Right renal pelvis (tissue), 4 donors: ENCODE measurements around the gene NAAA. TPM values are rescaled to one million over a fixed set of nuclear protein-coding genes. Genes with fewer than 3 reads are reported as not detected.
A peak's percentile ranks its signal among the peaks of the same experiment; 100 is the strongest.
"Not testable (repeated sequence)": the region's sequence is repeated elsewhere in the genome, so short reads cannot be mapped to it uniquely, and the experiment has no call there.

ENCODE experiments used
- DNase-seq, 4 donors: peaks; one replicate each; pipeline ENCODE4 v3.0.0-alpha.2; 2013; ENCODE audit warnings: low read depth in 4 of 4, low spot score in 3 of 4, missing footprints in 1 of 4
- polyA plus RNA-seq, 4 donors: library from polyadenylated mRNA; unstranded; fragments of 120-200 nt; gene quantifications; one replicate each; pipeline ENCODE4 v1.2.1, GENCODE V29; 2013; ENCODE audit not compliant: insufficient read length in 4 of 4

The NAAA gene
- polyA plus RNA-seq = 10 to 100 TPM; 13.3 to 16.8 (median 14.9) TPM

- DNase-seq = peak in 2 of 4 donors; percentile 15 to 22
Measured at GRCh38 chr4:75940692-75941253, at the start of gene NAAA. Gene NAAA (minus strand): TSS chr4:75941013. CDS start chr4:75940949, 64 bp downstream.

- no peak for DNase-seq
Measured at GRCh38 chr4:75989846-75990528, 49.2 kb upstream of the NAAA start.

GRCh38 chr4:75985116-75985515 is 44.3 kb upstream of the NAAA start:
- DNase-seq = no peak

DNA sequence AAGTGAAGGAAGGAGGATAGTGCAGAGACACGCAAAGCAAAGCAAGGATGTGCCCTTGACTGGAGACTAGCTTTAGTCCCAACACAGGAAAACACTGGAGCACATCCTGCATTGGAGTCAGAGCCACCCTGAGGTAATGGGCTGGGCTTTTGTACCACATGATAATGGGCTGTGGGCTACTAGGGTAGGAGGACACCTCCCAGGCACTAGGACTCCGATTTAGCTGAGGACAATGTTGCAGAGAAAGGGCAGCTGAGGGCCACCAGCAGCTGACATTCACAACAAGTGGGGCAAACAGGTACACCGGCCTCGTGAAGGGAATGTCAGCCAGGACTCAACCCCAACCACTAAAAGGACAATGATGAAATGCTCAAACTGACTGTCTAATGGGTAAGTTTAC is 39.8 kb upstream of the NAAA start:
- DNase-seq = no peak

GRCh38 chr4:75976177-75976576 is 35.4 kb upstream of the NAAA start:
- no peak for DNase-seq

GRCh38 chr4:75973766-75974165 is 33.0 kb upstream of the NAAA start:
- DNase-seq = no peak

GRCh38 chr4:75968084-75968483 is 27.3 kb upstream of the NAAA start:
- DNase-seq = no peak

DNA sequence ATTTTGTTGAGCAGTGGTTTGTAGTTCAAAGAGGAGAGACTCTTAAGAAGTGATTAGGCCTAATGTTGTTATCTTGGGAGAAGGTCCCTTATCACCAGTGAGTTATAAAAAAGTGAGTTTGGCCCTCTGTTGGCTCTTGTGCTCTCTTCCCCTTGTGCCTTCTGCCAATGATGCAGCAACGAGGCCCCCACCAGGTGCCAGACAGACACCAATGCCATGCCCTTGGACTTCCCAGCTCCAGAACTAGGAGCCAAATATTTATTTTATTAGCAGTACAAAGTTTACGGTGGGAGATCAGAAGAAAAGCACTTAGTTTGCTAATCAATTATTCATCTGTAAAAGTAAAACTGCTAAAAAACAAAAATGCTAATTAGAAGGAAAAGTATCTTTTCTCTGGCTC is 22.7 kb upstream of the NAAA start:
- no peak for DNase-seq

GRCh38 chr4:75962072-75962471 is 21.3 kb upstream of the NAAA start:
- DNase-seq = not testable (repeated sequence)

DNA sequence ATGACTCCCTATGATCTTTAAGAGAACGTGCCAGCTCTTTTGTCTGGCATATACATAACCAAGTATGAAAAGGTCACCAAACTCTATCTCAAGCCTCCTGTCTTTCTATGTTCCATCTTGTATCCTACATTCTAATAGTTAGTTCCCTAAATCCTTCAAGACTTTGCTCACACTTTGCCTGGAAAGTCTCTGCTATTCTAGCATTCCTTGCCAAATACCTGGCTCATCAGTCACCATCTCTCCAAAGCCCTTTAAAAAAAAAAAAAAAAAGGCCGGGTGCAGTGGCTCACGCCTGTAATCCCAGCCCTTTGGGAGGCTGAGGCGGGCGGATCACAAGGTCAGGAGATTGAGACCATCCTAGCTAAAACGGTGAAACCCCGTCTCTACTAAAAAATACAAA is 17.7 kb upstream of the NAAA start:
- DNase-seq = not testable (repeated sequence)

GRCh38 chr4:75954811-75955210 is 14.0 kb upstream of the NAAA start:
- not testable (repeated sequence) for DNase-seq

DNA sequence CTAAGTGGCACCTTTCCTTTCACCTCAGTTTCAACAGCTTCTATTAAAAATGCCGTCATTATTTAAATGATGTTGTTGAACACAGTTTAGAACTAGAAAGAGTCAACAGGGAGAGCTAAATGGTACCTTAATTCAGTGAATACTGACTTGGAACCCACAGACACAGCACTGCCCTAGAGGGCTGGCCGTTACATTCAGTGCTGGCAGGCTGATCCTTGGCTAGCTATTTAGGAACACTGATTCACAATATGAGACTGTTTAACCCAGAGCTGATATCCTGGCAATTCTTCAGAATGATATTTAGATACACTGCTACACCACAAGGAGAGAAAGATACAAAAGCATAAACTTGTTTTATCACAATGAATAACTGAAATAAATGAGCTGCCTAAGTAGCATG is 12.7 kb upstream of the NAAA start:
- DNase-seq = no peak

DNA sequence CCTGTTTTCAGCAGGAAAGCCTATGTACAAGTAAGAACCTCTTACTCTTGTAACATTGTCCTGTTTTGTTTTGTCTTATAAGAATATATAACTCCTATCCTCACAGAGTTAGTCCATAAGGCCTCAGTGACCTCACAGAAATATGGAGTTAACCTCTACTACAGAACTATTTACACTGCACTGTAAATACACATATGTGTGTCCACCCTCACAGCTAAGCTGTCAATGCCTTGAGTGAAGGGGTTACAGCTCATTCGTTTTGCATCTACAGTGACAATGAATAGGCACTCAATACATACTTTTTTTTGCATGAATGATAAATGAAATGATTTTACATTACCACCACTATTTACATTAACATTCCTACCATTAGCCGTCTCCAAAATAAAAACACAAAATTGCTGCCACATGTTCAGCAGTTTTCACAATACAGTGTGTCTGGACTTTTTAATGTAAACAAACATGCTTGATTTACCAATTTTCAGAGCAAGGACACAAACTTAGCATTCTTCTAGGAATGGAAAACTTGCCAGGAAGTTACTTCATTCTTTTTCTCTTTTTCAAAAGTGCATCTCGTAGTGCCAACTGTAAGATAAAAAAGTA is 9.5 kb upstream of the NAAA start:
- no peak for DNase-seq

DNA sequence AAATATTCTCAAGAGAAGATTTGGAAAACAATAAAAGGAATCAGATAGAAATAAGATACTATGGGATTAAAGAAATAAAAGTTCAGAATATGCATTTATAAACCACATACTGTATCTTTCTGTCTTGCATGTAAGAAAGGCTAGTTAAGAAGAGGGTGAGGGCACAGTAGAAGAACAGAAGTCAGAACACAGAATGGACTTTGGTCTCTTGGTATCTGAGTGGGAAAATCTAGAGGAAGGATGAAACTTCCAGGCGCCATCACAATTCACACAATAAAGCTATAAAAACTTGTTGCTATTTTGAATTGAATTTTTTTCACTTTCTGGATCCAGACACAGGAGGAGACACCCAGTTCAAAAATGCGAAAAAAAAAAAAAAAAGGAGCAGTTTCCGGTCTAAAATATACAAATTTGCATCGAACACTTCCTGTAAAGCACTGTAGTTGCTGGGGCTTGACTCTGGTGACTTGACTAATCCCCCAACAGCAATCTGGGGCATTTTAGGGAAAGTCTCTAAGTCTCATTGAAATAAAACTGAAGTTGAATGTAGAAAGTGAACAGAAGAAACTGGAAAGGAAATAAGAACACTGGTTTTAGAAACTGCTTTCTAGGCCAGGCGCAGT is 8.1 kb upstream of the NAAA start:
- DNase-seq = no peak

DNA sequence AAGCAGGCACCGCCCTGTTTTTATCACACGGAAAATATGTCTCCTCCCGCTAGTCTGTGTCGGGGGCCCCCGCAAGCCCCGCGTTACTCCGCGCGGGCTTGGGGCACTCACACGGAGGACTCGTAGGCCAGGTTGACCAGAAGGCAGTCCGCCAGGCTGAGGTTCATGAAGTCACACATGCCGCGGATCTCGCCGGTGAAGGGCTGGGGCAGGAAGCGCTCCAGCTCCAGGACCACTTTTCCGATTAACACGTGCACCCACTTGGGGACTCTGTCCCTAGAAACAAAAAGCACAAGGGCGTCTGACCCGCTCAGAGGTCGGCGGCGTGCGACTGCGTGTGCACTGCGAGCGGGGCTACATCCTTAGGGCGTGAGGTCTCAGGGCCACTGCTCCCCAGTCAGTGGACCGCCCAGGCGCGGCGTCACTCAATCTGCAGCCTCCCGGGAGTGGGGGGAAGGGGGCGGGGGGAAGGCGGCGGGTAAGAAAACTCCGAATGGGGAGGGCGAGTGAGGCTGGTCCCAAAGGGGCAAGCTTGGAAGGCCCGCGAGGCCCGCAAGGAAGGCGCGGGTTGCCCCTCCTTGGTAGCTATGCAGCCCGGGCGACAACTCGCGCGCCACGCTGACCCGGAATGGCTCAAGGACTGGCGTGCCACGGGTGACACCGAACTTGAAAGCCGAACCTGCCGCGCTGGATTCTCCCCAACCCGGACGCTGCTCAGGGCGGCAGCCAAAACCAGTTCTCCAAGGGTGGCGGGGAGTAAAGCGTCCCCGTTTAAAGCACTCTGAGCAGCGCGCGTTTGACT is 722 bp downstream of the NAAA start:
- peak in 3 of 4 donors; percentile 27 to 45 (median 35) for DNase-seq

DNA sequence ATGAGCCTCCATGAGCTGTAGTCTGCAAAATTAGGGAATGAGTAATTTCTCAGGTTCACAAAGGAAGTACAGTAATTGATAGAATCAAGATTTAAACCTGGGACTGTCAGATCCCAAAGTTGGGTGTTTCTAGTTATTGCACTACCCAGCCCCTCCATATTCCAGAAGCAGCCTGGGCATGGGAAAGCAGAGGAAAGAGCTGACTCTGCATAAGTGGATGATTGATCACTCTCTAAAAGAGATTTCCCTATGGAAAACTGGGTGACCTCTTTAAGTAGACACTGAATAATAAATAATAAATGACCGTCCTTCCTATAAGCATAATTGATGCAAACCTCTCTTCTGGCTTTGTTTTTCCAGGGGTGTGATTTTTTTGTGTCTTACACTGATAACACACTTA is 5.2 kb downstream of the NAAA start:
- DNase-seq = no peak

DNA sequence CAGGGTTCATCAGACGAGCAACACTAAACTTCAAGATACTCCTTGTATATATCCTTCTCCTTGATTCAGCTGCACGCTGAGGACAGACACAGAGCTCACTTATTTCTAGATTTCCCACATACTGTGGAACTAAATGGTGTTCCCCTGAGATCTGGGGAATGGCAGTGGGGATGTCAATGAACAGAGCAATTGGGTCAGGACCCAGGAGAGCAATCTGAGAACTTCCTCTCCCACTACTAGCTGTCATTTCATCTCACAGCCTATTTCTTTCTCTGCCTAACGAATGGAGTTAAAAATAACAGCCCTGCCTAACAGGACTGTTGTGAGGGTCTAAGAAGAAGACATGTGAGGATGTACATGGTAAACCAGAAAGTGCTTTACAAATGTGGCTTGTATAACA is 10.7 kb downstream of the NAAA start:
- DNase-seq = no peak

DNA sequence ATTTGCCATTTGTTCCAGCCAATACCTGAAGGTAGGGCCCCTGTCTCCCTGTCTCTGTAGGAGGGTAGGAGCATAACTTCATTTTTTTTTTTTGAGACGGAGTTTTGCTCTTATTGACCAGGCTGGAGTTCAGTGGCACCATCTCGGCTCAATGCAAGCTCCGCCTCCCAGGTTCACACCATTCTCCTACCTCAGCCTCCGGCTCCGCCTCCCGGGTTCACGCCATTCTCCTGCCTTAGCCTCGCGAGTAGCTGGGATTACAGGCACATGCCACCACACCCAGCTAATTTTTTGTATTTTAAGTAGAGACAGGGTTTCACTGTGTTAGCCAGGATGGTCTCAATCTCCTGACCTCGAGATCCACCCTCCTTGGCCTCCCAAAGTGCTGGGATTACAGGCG is 15.9 kb downstream of the NAAA start:
- DNase-seq = not testable (repeated sequence)

GRCh38 chr4:75924309-75924827 is 16.4 kb downstream of the NAAA start:
- DNase-seq = no peak

- no peak for DNase-seq
Measured at GRCh38 chr4:75922588-75922987, 18.2 kb downstream of the NAAA start.

GRCh38 chr4:75921910-75922309 is 18.9 kb downstream of the NAAA start:
- no peak for DNase-seq
